ENCODE results near the gene TSFM. TPM values are rescaled to one million over a fixed set of nuclear protein-coding genes. Genes with fewer than 3 reads are reported as not detected.

TSFM gene
- total and polyA plus RNA-seq, 2 of the 13 experiments (the other 11 are each of a cell fraction or from before 2014, with no cell fraction given) = 29.8 to 68.3 TPM

DNA sequence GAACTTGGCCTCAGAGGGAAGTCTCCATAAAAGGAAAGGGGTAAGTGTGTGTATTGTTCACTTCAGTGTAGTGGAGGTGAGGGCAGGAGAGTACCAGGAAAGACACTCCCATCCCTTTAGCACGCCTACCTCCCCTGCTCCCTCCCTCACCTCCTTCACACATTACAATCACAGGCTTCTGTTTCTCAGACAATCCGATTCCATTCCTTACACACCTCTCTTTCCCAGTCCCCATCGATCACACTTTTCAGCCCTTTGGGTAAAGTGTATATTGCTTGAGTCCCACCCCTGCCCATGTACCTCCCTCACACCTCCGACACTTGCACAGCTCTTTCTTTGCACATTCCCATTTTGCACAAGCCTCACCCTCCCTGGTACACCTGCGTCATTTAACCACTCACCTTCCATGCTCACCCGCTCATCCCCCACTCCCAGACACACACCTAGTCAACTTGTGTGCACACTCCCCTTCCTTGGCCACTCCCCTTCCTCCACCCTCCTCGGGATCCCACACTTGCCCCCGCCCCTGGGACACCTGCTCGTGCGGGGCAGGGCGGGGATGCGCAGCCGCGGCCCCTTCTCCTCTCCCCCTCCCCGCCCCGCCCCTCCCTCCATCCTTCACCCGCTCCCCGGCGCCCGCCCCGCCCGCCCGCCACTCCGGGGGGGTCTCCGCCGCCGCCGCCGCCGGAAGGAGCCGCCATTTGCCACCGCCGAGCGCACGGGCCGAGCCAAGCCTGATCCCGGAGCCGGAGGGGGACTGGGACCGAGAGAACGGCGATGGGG lies 28.0 kb upstream of the TSFM start, which contains the start of gene MARCHF9 (continued):
- TF ChIP-seq ZNF781 (CRISPR knock-in tag; IDR thresholded peaks at IDR 0.05; ENCODE audit: borderline replicate concordance, not compliant biosample characterization) (no peak), ZNF839 (CRISPR knock-in tag; IDR thresholded peaks at IDR 0.05; ENCODE audit: borderline replicate concordance) (no peak), ZNF709 (CRISPR knock-in tag; IDR thresholded peaks at IDR 0.05) (no peak), NFKBIZ (CRISPR knock-in tag; IDR thresholded peaks at IDR 0.05) (no peak), MZF1 (CRISPR knock-in tag; IDR thresholded peaks at IDR 0.05; ENCODE audit: borderline replicate concordance) (no peak), ZNF614 (CRISPR knock-in tag; IDR thresholded peaks at IDR 0.05; ENCODE audit: borderline replicate concordance) (no peak), ZSCAN20 (CRISPR knock-in tag; IDR thresholded peaks at IDR 0.05; ENCODE audit: borderline replicate concordance) (no peak), KDM5A (IDR thresholded peaks at IDR 0.05; ENCODE audit: borderline replicate concordance, low read length) (no peak), KDM2A (CRISPR knock-in tag; IDR thresholded peaks at IDR 0.05; ENCODE audit: borderline replicate concordance, low read depth) (peak; percentile 54; the same call in 1 of the 2 replicates), REPIN1 (CRISPR knock-in tag; IDR thresholded peaks at IDR 0.05; ENCODE audit: borderline replicate concordance, low read depth) (0 out of 2 replicates have a peak, but pooled peaks have one; percentile 38), ZNF138 (CRISPR knock-in tag; IDR thresholded peaks at IDR 0.05; ENCODE audit: low read depth) (no peak), ZNF121 (CRISPR knock-in tag; IDR thresholded peaks at IDR 0.05) (no peak), CREBL2 (CRISPR knock-in tag; IDR thresholded peaks at IDR 0.05; ENCODE audit: borderline replicate concordance) (no peak), USF2 (IDR thresholded peaks at IDR 0.05; ENCODE audit: low read depth, low read length) (no peak), USF2 (CRISPR knock-in tag; IDR thresholded peaks at IDR 0.05; ENCODE audit: borderline replicate concordance) (peak; percentile 5; the same call in 1 of the 2 replicates), SUZ12 (IDR thresholded peaks at IDR 0.05; ENCODE audit: low read depth, low read length) (no peak), ARNT (IDR thresholded peaks at IDR 0.05) (no peak), NR2C2 (CRISPR knock-in tag; IDR thresholded peaks at IDR 0.05; ENCODE audit: borderline replicate concordance) (no peak), ZNF761 (CRISPR knock-in tag; conservative IDR thresholded peaks at IDR 0.05) (no peak)
- TF ChIP-seq, protein P1, sequence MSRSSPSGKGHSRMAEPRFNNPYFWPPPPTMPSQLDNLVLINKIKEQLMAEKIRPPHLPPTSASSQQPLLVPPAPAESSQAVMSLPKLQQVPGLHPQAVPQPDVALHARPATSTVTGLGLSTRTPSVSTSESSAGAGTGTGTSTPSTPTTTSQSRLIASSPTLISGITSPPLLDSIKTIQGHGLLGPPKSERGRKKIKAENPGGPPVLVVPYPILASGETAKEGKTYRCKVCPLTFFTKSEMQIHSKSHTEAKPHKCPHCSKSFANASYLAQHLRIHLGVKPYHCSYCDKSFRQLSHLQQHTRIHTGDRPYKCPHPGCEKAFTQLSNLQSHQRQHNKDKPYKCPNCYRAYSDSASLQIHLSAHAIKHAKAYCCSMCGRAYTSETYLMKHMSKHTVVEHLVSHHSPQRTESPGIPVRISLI (CRISPR knock-in tag; IDR thresholded peaks at IDR 0.05; ENCODE audit: borderline replicate concordance) = no peak
- TF ChIP-seq, protein P2, sequence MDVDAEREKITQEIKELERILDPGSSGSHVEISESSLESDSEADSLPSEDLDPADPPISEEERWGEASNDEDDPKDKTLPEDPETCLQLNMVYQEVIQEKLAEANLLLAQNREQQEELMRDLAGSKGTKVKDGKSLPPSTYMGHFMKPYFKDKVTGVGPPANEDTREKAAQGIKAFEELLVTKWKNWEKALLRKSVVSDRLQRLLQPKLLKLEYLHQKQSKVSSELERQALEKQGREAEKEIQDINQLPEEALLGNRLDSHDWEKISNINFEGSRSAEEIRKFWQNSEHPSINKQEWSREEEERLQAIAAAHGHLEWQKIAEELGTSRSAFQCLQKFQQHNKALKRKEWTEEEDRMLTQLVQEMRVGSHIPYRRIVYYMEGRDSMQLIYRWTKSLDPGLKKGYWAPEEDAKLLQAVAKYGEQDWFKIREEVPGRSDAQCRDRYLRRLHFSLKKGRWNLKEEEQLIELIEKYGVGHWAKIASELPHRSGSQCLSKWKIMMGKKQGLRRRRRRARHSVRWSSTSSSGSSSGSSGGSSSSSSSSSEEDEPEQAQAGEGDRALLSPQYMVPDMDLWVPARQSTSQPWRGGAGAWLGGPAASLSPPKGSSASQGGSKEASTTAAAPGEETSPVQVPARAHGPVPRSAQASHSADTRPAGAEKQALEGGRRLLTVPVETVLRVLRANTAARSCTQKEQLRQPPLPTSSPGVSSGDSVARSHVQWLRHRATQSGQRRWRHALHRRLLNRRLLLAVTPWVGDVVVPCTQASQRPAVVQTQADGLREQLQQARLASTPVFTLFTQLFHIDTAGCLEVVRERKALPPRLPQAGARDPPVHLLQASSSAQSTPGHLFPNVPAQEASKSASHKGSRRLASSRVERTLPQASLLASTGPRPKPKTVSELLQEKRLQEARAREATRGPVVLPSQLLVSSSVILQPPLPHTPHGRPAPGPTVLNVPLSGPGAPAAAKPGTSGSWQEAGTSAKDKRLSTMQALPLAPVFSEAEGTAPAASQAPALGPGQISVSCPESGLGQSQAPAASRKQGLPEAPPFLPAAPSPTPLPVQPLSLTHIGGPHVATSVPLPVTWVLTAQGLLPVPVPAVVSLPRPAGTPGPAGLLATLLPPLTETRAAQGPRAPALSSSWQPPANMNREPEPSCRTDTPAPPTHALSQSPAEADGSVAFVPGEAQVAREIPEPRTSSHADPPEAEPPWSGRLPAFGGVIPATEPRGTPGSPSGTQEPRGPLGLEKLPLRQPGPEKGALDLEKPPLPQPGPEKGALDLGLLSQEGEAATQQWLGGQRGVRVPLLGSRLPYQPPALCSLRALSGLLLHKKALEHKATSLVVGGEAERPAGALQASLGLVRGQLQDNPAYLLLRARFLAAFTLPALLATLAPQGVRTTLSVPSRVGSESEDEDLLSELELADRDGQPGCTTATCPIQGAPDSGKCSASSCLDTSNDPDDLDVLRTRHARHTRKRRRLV (CRISPR knock-in tag; IDR thresholded peaks at IDR 0.05) = no peak
